PC-3 (cell line): Measurements from ENCODE around the gene RETREG3.

ENCODE experiments used
- EZH2 ChIP-seq: fragments of 300-600 bp; sonication (generic); IDR thresholded peaks from one replicate; pipeline ENCODE4 v1.6.1; 2017; ENCODE audit warnings: antibody characterized with exemption, mild to moderate bottlenecking, low read length; ENCODE audit not compliant: unreplicated experiment
- TF ChIP-seq, protein P1 (sequence below): fragments of 300-600 bp; sonication (generic); conservative IDR thresholded peaks from 2 replicates; pipeline ENCODE4 v1.5.1; 2017; ENCODE audit warnings: antibody characterized with exemption, low read depth, mild to moderate bottlenecking, low read length

DNA sequence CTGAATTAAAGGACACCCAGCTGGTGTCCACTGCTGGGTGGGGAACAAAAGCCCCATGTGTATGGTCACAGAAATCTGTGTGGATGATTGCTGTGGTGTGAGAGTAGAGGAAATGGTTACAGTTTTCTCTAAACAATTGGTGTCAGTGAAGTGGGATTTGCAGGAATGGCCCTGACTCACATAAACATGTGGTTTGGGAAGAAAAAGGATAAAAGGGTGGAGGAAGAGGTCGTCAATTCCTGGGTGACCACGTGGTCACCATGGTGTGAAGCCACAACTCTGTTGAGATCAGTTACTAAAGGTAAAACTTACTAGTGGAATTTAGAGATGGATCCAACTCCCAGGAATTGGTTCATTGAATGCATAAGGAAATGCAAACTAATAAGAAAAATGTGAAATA lies 46.4 kb upstream of the RETREG3 start:
- no peak for TF ChIP-seq EZH2
- TF ChIP-seq, protein P1, sequence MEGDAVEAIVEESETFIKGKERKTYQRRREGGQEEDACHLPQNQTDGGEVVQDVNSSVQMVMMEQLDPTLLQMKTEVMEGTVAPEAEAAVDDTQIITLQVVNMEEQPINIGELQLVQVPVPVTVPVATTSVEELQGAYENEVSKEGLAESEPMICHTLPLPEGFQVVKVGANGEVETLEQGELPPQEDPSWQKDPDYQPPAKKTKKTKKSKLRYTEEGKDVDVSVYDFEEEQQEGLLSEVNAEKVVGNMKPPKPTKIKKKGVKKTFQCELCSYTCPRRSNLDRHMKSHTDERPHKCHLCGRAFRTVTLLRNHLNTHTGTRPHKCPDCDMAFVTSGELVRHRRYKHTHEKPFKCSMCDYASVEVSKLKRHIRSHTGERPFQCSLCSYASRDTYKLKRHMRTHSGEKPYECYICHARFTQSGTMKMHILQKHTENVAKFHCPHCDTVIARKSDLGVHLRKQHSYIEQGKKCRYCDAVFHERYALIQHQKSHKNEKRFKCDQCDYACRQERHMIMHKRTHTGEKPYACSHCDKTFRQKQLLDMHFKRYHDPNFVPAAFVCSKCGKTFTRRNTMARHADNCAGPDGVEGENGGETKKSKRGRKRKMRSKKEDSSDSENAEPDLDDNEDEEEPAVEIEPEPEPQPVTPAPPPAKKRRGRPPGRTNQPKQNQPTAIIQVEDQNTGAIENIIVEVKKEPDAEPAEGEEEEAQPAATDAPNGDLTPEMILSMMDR: no peak
